ENCODE data around the gene PODNL1.
A peak's percentile ranks its signal among the peaks of the same experiment; 100 is the strongest.

PODNL1 gene

DNA sequence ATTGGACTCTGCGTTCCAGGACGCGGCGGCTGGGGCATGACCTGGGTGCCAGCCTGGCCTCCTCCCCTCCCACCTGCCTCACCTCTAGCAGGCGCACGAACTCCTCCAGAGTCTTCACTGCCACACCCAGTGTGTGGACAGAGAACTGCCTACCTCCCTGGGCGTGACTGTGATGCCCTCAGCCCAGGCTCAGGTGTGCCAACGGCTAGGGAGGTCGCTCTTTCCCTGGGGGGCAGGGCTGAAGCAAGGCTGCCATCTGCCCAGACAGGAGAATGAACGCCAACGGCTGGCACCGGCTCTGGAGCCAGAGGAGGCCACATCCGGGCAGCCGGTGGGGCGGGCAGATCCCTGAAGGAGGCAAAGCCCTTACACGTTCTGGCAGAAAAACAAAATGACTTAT, 49.9 kb downstream of the PODNL1 start:
- no peak for DNase-seq (ENCODE audit: low spot score)

DNA sequence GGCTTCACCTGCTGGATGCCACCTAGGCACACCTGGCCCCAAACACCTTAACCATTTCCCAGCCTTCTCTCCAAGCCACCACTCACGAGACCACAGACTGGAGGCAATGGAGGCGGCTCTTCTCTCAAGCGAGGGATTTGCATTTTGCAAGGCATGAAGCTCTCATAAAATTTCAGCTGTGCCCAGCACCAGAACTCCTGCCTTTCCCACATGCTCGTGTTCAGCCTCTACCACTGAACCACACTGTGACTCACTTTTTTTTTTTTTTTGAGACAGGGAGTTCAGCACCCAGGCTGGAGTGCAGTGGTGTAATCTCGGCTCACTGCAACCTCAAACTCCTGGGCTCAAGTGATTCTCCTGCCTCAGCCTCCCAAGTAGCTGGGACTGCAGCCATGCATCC, 50.7 kb downstream of the PODNL1 start:
- DNase-seq (ENCODE audit: low spot score): no peak

DNA sequence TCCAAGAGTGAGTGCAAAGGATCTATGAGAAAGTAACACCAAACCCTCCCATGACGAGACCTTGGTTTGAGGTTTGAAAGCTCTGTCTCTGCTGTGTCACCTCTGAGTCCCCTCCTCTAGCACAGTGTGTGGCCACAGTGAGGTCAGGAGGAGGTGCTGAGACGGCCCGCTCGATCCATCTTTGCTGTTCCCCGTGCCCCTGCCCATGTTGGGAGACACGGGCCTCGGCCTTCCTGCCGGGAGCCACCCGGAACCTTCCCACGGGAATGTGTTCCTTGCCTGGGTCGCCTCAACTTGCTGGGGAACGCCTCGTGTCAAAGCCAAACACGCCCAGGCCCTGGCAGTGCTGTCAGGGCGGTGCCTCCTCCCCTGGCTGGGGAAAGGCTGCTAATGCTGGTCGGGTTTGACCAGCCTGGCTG, 51.2 kb downstream of the PODNL1 start:
- no peak for DNase-seq (ENCODE audit: low spot score)

GRCh38 chr19:13885826-13886365, 52.3 kb downstream of the PODNL1 start:
- no peak for DNase-seq (ENCODE audit: low spot score)

- DNase-seq (ENCODE audit: low spot score): no peak
Observed at GRCh38 chr19:13884726-13885591, 53.3 kb downstream of the PODNL1 start.

GRCh38 chr19:13883516-13884064, 54.6 kb downstream of the PODNL1 start:
- DNase-seq (ENCODE audit: low spot score): no peak

DNA sequence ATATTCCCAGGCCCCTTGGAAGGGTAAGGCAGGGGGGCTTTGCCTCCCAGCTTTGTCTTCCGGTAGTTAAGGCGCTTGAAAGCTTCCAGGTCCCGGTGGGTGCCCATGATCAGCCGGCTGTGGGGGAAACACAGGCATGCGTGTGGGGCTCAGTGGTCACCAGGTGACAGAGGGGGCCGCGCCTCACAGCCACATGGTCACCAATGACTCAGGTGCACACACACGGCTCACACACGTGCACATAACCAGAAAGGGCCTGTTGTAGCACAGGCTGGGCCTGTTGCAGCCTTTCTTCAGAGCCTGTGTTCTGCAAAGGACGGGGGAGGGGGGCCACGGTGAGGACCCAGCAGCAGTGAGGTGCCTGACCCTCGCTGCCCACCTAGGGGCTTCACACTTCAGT, 55.4 kb downstream of the PODNL1 start:
- no peak for DNase-seq (ENCODE audit: low spot score)

GRCh38 chr19:13882419-13882795, 55.8 kb downstream of the PODNL1 start:
- DNase-seq (ENCODE audit: low spot score): no peak

GRCh38 chr19:13881692-13882418, 56.4 kb downstream of the PODNL1 start:
- peak; percentile 63 for DNase-seq (ENCODE audit: low spot score)

GRCh38 chr19:13881251-13881691, 56.9 kb downstream of the PODNL1 start:
- DNase-seq (ENCODE audit: low spot score): no peak

All from COLO829 (cell line).